HepG2 (cell line): Measurements from ENCODE around the gene NEIL1. TPM values are rescaled to one million over a fixed set of nuclear protein-coding genes. Genes with fewer than 3 reads are reported as not detected.
A peak's percentile ranks its signal among the peaks of the same experiment; 100 is the strongest.

Experiments used
- ATF1 ChIP-seq: IDR thresholded peaks from 2 replicates; pipeline ENCODE4 v1.6.1; 2016; ENCODE audit warnings: mild to moderate bottlenecking, control low read depth
- CCAR2 ChIP-seq: fragments of 200-400 bp; formaldehyde crosslinking; optimal IDR thresholded peaks from 2 replicates; pipeline ENCODE3; 2018; ENCODE audit warnings: low read depth, mild to moderate bottlenecking, low read length, moderate library complexity
- DNMT3B ChIP-seq: conservative IDR thresholded peaks from 2 replicates; pipeline ENCODE4 v1.6.1; 2016; ENCODE audit warnings: missing biosample characterization, control low read depth
- KDM1A ChIP-seq: IDR thresholded peaks from 2 replicates; pipeline ENCODE4 v1.6.1; 2016; ENCODE audit warnings: missing compliant biosample characterization
- KDM2A ChIP-seq: sonication (generic); formaldehyde crosslinking; IDR thresholded peaks from 2 replicates; pipeline ENCODE4 v1.4.0; 2020; ENCODE audit warnings: low read depth, missing genetic modification reagents, borderline replicate concordance
- KMT2A ChIP-seq: sonication (generic); formaldehyde crosslinking; IDR thresholded peaks from 2 replicates; pipeline ENCODE4 v1.4.0; 2020; ENCODE audit warnings: missing genetic modification reagents
- NFAT5 ChIP-seq: sonication (generic); formaldehyde crosslinking; IDR thresholded peaks from 2 replicates; pipeline ENCODE4 v1.4.0; 2020; ENCODE audit warnings: missing genetic modification reagents
- TGIF2 ChIP-seq: IDR thresholded peaks from 2 replicates; pipeline ENCODE4 v1.6.1; 2016; ENCODE audit warnings: control low read depth, missing compliant biosample characterization
- ZNF160 ChIP-seq: sonication (generic); formaldehyde crosslinking; IDR thresholded peaks from 2 replicates; pipeline ENCODE4 v1.8.0; 2022; ENCODE audit warnings: mild to moderate bottlenecking, inconsistent platforms, missing genetic modification reagents
- polyA plus RNA-seq, 8 experiments: library from polyadenylated mRNA; depleted of rRNA in 3 of 8; stranded (reverse) in 7 of 8; unstranded in 1 of 8; fragments of >200 nt; fragmentation: Illumina TruSeq in 4 of 8; extraction: Trizol in 4 of 8; gene quantifications; 2 replicates each; pipeline versions ENCODE4 v1.2.1 to v1.2.3, GENCODE V29; 2011 to 2016; ENCODE audit warnings: low read depth in 4 of 8, missing spikeins in 1 of 8, mixed read lengths in 1 of 8; ENCODE audit not compliant: insufficient read depth in 1 of 8
- total RNA-seq, 5 experiments: library from RNA; depleted of rRNA; stranded (reverse); fragments of >200 nt; fragmentation: Illumina TruSeq; extraction: Trizol; gene quantifications; 2 replicates each; pipeline ENCODE4 v1.2.3, GENCODE V29; 2016; ENCODE audit warnings: low read depth in 1 of 5
- TF ChIP-seq, protein P1 (sequence below): sonication (generic); formaldehyde crosslinking; IDR thresholded peaks from 2 replicates; pipeline ENCODE4 v1.5.0; 2020; ENCODE audit warnings: missing genetic modification reagents
- TF ChIP-seq, protein P2 (sequence below), 2 experiments: sonication (generic) in 1 of 2; formaldehyde crosslinking in 1 of 2; IDR thresholded peaks; 2 replicates each; pipeline versions ENCODE4 v1.4.0 to v1.6.1; 2016 to 2020; ENCODE audit warnings: borderline replicate concordance in 1 of 2, low read depth in 1 of 2, mild to moderate bottlenecking in 1 of 2, missing genetic modification reagents in 1 of 2

The NEIL1 gene
- total and polyA plus RNA-seq, 2 of the 13 experiments (the other 11 are each of a cell fraction or from before 2014, with no cell fraction given), result 10.4 to 15.5 TPM

GRCh38 chr15:75367406-75367912, 20.6 kb downstream of the NEIL1 start (continued):
- TF ChIP-seq, protein P1, sequence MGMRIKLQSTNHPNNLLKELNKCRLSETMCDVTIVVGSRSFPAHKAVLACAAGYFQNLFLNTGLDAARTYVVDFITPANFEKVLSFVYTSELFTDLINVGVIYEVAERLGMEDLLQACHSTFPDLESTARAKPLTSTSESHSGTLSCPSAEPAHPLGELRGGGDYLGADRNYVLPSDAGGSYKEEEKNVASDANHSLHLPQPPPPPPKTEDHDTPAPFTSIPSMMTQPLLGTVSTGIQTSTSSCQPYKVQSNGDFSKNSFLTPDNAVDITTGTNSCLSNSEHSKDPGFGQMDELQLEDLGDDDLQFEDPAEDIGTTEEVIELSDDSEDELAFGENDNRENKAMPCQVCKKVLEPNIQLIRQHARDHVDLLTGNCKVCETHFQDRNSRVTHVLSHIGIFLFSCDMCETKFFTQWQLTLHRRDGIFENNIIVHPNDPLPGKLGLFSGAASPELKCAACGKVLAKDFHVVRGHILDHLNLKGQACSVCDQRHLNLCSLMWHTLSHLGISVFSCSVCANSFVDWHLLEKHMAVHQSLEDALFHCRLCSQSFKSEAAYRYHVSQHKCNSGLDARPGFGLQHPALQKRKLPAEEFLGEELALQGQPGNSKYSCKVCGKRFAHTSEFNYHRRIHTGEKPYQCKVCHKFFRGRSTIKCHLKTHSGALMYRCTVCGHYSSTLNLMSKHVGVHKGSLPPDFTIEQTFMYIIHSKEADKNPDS (CRISPR knock-in tag), result 0 out of 2 replicates have a peak, but pooled peaks have one; percentile 6
- TF ChIP-seq CCAR2 (peak; percentile 36), DNMT3B (CRISPR knock-in tag) (0 out of 2 replicates have a peak, but pooled peaks have one; percentile 41), TGIF2 (CRISPR knock-in tag) (0 out of 2 replicates have a peak, but pooled peaks have one; percentile 45), NFAT5 (CRISPR knock-in tag) (0 out of 2 replicates have a peak, but pooled peaks have one; percentile 43), ZNF160 (CRISPR knock-in tag) (no peak), KDM1A (CRISPR knock-in tag) (peak; percentile 41; the same call in 1 of the 2 replicates), KMT2A (CRISPR knock-in tag) (0 out of 2 replicates have a peak, but pooled peaks have one; percentile 20), KDM2A (CRISPR knock-in tag) (no peak), ATF1 (0 out of 2 replicates have a peak, but pooled peaks have one; percentile 32)
- TF ChIP-seq, protein P2, sequence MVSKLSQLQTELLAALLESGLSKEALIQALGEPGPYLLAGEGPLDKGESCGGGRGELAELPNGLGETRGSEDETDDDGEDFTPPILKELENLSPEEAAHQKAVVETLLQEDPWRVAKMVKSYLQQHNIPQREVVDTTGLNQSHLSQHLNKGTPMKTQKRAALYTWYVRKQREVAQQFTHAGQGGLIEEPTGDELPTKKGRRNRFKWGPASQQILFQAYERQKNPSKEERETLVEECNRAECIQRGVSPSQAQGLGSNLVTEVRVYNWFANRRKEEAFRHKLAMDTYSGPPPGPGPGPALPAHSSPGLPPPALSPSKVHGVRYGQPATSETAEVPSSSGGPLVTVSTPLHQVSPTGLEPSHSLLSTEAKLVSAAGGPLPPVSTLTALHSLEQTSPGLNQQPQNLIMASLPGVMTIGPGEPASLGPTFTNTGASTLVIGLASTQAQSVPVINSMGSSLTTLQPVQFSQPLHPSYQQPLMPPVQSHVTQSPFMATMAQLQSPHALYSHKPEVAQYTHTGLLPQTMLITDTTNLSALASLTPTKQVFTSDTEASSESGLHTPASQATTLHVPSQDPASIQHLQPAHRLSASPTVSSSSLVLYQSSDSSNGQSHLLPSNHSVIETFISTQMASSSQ (IDR thresholded peaks at IDR 0.05; ENCODE audit: low read depth), result no peak
- TF ChIP-seq, protein P2 (CRISPR knock-in tag; IDR thresholded peaks at IDR 0.05; ENCODE audit: borderline replicate concordance), result 0 out of 2 replicates have a peak, but pooled peaks have one; percentile 32
